Panc1 (cell line): ENCODE measurements around the gene NF1.

Experiments used
- CTCF ChIP-seq: fragments of 450-650 bp; IDR thresholded peaks from 2 replicates; pipeline ENCODE4 v1.5.1; 2017; ENCODE audit warnings: mild to moderate bottlenecking
- REST ChIP-seq, 2 experiments: IDR thresholded peaks; 2 replicates each; pipeline ENCODE4 v1.6.1; 2011 to 2012; ENCODE audit warnings: low read depth in 2 of 2, control low read depth in 1 of 2, low read length in 1 of 2, mild to moderate bottlenecking in 1 of 2, moderate library complexity in 1 of 2; ENCODE audit not compliant: insufficient read depth in 1 of 2

- TF ChIP-seq CTCF: no peak
- TF ChIP-seq REST (IDR thresholded peaks at IDR 0.05; ENCODE audit: insufficient read depth in 1 of 2, low read depth in 2 of 2, low read length in 1 of 2): no peak
These were observed 17.4 kb downstream of the NF1 start for GRCh38 chr17:31112001-31112661.
